OCI-LY1 (cell line): ENCODE measurements around the gene DALRD3.

Source experiments
- H2AFZ ChIP-seq: fragments of 200-600 bp; sonication (generic), shearing (Covaris generic); 2 replicates; pipeline ENCODE4 v1.6.0; 2014; ENCODE audit warnings: antibody characterized with exemption, mild to moderate bottlenecking, low read length
- H3F3A ChIP-seq: fragments of 200-600 bp; sonication (generic), shearing (Covaris generic); 2 replicates; pipeline ENCODE4 v1.6.0; 2014; ENCODE audit warnings: mild to moderate bottlenecking, antibody characterized with exemption, low read length, moderate library complexity; ENCODE audit not compliant: insufficient read depth
- H3K27ac ChIP-seq: fragments of 200-600 bp; sonication (generic); 2 replicates; pipeline ENCODE4 v1.5.1; 2014; ENCODE audit warnings: low read length, mixed run types, mild to moderate bottlenecking, low read depth; ENCODE audit not compliant: poor library complexity, severe bottlenecking
- H3K27me3 ChIP-seq: fragments of 200-600 bp; sonication (generic); 2 replicates; pipeline ENCODE4 v1.6.0; 2014; ENCODE audit warnings: antibody characterized with exemption, mild to moderate bottlenecking, low read length, moderate library complexity; ENCODE audit not compliant: insufficient read depth
- H3K36me3 ChIP-seq: fragments of 200-600 bp; sonication (generic); 2 replicates; pipeline ENCODE4 v1.6.1; 2014; ENCODE audit warnings: mild to moderate bottlenecking, antibody characterized with exemption, low read length, moderate library complexity, mixed read lengths; ENCODE audit not compliant: insufficient read depth
- H3K4me1 ChIP-seq: fragments of 200-600 bp; sonication (generic); 2 replicates; pipeline ENCODE4 v1.5.1; 2014; ENCODE audit warnings: mild to moderate bottlenecking, low read length, moderate library complexity; ENCODE audit not compliant: insufficient read depth, severe bottlenecking
- H3K4me2 ChIP-seq: fragments of 200-600 bp; sonication (generic), shearing (Covaris generic); 2 replicates; pipeline ENCODE4 v1.6.1; 2014; ENCODE audit warnings: low read length
- H3K4me3 ChIP-seq: fragments of 200-600 bp; sonication (generic); 2 replicates; pipeline ENCODE4 v1.5.1; 2014; ENCODE audit warnings: low read length, low read depth, mild to moderate bottlenecking, mixed read lengths; ENCODE audit not compliant: poor library complexity, severe bottlenecking
- H3K79me2 ChIP-seq: fragments of 200-600 bp; shearing (Covaris generic); 2 replicates; pipeline ENCODE4 v1.6.1; 2016; ENCODE audit warnings: mixed run types, low read length, mixed read lengths; ENCODE audit not compliant: insufficient read depth
- H3K9ac ChIP-seq: fragments of 200-600 bp; sonication (generic), shearing (Covaris generic); 2 replicates; pipeline ENCODE4 v1.6.1; 2014; ENCODE audit warnings: mild to moderate bottlenecking, low read length, mixed read lengths
- H3K9me2 ChIP-seq: fragments of 200-600 bp; sonication (generic), shearing (Covaris generic); 2 replicates; pipeline ENCODE4 v1.6.1; 2014; ENCODE audit warnings: low read depth, mild to moderate bottlenecking, low read length, mixed read lengths
- H3K9me3 ChIP-seq: fragments of 200-600 bp; shearing (Covaris generic); 2 replicates; pipeline ENCODE4 v1.6.1; 2014; ENCODE audit warnings: low read length, mixed read lengths
- H4K20me1 ChIP-seq: fragments of 200-600 bp; sonication (generic), shearing (Covaris generic); 2 replicates; pipeline ENCODE4 v1.6.0; 2016; ENCODE audit warnings: mild to moderate bottlenecking, low read length; ENCODE audit not compliant: insufficient read depth
- CTCF ChIP-seq: fragments of 200-600 bp; sonication (generic), shearing (Covaris generic); IDR thresholded peaks from 2 replicates; pipeline ENCODE4 v1.5.1; 2017; ENCODE audit warnings: mild to moderate bottlenecking, antibody characterized with exemption, low read length, moderate library complexity, mixed read lengths
- EZH2 ChIP-seq: fragments of 200-600 bp; sonication (generic), shearing (Covaris generic); IDR thresholded peaks from 2 replicates; pipeline ENCODE4 v1.8.0; 2017; ENCODE audit warnings: borderline replicate concordance, mixed run types, mild to moderate bottlenecking, antibody characterized with exemption, low read length, moderate library complexity, mixed read lengths

The DALRD3 gene

GRCh38 chr3:49027634-49028033 lies 9.3 kb upstream of the DALRD3 start:
- Histone ChIP-seq H3K4me3 (peak overlapping the region; percentile 84), H3K27me3 (no peaks in the 10 kb centered on the region), H2AFZ (no peak overlapping the region), H3F3A (0 out of 2 replicates have a peak, but pooled peaks cover 2% of the 10 kb centered on the region), H3K79me2 (no peaks in the 10 kb centered on the region), H3K9ac (peak overlapping the region; percentile 85; the same call in 1 of the 2 replicates), H3K4me1 (peaks cover 53% of the 10 kb centered on the region), H3K4me2 (peak overlapping the region; percentile 99), H3K9me3 (no peaks in the 10 kb centered on the region), H3K9me2 (no peaks in the 10 kb centered on the region), H3K27ac (no peak overlapping the region), H3K36me3 (peaks cover 87% of the 10 kb centered on the region), H4K20me1 (no peaks in the 10 kb centered on the region)
- TF ChIP-seq CTCF: no peak
- TF ChIP-seq EZH2: no peak

DNA sequence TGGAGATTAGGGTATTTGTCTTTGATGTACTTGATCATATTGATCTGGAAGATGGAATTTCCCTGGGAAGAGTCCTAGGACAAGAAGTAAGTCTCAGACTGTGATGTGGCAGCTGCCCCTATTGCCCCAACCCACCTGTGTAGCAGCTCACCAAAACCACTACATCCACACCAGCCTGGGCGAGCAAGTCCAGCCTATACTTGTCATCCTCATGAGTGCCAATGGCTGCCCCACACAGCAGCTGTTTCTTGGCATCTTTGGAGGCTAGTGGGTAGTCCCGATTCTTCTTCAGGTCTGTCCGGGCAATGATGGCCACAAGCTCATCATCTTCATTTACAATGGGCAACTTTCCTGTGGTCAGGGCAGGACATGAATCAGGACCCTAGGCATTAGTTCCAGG lies 8.2 kb upstream of the DALRD3 start:
- H3K36me3 ChIP-seq: peaks cover 76% of the 10 kb centered on the region
- no peak overlapping the region for H2AFZ ChIP-seq
- H4K20me1 ChIP-seq: no peaks in the 10 kb centered on the region
- H3K9me2 ChIP-seq: no peaks in the 10 kb centered on the region
- H3F3A ChIP-seq: 0 out of 2 replicates have a peak, but pooled peaks cover 2% of the 10 kb centered on the region
- H3K9me3 ChIP-seq: no peaks in the 10 kb centered on the region
- no peak overlapping the region for H3K27ac ChIP-seq
- H3K79me2 ChIP-seq: no peaks in the 10 kb centered on the region
- H3K27me3 ChIP-seq: no peaks in the 10 kb centered on the region
- TF ChIP-seq EZH2 (no peak), CTCF (no peak)
- no peak overlapping the region for H3K9ac ChIP-seq
- peaks cover 54% of the 10 kb centered on the region for H3K4me1 ChIP-seq
- no peak overlapping the region for H3K4me2 ChIP-seq
- H3K4me3 ChIP-seq: no peak overlapping the region

DNA sequence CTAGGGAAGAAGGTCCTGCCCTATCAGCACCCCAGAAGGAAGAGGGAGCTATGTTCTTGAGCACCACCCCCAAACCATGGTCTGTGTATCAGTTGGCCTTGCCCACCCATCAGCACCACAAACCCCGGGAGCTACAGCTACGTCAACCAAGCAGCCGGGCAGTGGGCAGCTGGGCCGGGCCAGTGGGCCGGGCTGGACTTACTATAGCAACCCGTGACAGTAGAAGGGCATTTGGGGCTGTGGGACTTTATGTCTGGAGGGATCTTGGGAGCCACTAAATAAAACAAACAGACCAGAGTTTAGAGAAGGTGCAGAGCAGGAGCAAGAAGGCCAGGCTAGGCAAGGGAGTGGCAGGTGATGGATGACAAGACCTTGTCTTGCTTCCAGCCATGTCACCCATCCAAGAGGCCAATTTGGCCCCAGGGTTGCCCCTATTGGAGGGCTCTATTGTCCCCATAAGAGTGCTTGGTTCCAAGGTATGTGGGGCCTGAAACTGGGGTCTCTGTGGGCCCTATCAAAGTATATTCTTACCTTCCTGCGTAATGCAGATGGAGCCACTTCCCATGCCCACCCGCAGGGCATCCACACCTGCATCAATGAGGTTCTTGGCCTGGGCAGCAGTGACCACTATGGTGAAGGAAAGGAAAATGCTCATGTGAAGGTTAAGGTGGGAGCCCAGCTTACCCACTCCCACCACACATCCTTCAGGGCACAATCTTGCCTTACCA lies 7.6 kb upstream of the DALRD3 start:
- no peaks in the 10 kb centered on the region for H3K9me2 ChIP-seq
- H3K9ac ChIP-seq: no peak overlapping the region
- H3K79me2 ChIP-seq: no peaks in the 10 kb centered on the region
- peaks cover 72% of the 10 kb centered on the region for H3K36me3 ChIP-seq
- H3K27ac ChIP-seq: peak overlapping the region; percentile 4
- no peaks in the 10 kb centered on the region for H3K9me3 ChIP-seq
- no peak overlapping the region for H3K4me3 ChIP-seq
- H2AFZ ChIP-seq: no peak overlapping the region
- 0 out of 2 replicates have a peak, but pooled peaks cover 2% of the 10 kb centered on the region for H3F3A ChIP-seq
- no peak overlapping the region; the same call in 1 of the 2 replicates for H3K4me2 ChIP-seq
- TF ChIP-seq EZH2 (no peak), CTCF (no peak)
- no peaks in the 10 kb centered on the region for H3K27me3 ChIP-seq
- no peaks in the 10 kb centered on the region for H4K20me1 ChIP-seq
- H3K4me1 ChIP-seq: peaks cover 54% of the 10 kb centered on the region
